GM20431 (cell line): ENCODE results near the gene KDM1A.
"Not testable (repeated sequence)": the region's sequence is repeated elsewhere in the genome, so short reads cannot be mapped to it uniquely, and the experiment has no call there.

Source experiments
- in situ Hi-C: fragments of 300-500 bp; cut with MseI, MboI; formaldehyde crosslinking; loops from one replicate; pipeline ENCODE4 v1.15.0; 2020; ENCODE audit warnings: low sequenced_read_pairs; ENCODE audit not compliant: unreplicated experiment

KDM1A gene

DNA sequence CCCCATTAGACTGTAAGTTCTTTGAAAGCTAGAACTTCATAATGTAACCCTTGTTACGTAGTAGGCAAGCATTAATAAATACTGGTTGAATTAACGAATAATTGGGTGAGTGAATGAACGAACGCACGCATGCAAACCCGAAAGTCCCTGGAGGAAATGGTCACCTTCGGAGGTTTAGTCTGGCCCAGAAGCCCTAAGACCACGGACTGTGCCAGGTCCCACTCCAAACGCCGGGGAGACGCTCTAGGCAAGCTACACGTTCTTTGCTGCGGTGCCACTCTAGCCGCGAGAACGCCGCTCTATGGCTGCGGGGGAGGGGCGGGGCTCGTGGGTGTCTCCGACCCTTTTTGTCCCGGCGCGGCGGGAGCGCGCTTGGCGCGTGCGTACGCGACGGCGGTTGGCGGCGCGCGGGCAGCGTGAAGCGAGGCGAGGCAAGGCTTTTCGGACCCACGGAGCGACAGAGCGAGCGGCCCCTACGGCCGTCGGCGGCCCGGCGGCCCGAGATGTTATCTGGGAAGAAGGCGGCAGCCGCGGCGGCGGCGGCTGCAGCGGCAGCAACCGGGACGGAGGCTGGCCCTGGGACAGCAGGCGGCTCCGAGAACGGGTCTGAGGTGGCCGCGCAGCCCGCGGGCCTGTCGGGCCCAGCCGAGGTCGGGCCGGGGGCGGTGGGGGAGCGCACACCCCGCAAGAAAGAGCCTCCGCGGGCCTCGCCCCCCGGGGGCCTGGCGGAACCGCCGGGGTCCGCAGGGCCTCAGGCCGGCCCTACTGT, at the start of gene KDM1A:
KDM1A (plus strand) TSS at position 375 of the 769 bp plus-strand sequence; CDS start at position 504, 129 bp downstream.
- in situ Hi-C loops = no loop called here

DNA sequence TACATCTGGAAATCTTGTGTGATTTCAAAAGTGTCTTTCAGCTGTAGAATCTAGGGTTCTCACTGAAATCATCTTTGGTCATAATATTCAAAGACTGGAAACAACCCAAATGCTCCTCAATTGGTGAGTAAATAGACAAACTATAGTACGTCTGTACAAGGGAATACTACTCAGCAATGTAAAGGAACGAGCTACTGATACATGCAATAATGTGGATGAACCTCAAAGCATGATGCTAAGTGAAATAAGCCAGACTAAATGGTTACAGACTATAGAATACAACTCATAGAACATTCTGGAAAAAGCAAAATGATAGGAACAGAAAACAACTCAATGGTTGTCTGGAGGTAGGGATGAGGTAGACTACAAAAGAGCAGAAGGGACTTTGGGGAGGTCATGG, 49.2 kb upstream of the KDM1A start:
- in situ Hi-C loops = loop anchor here (10.0 kb wide), 1 partner anchor 215 kb away; no protein-coding TSS in a partner anchor

DNA sequence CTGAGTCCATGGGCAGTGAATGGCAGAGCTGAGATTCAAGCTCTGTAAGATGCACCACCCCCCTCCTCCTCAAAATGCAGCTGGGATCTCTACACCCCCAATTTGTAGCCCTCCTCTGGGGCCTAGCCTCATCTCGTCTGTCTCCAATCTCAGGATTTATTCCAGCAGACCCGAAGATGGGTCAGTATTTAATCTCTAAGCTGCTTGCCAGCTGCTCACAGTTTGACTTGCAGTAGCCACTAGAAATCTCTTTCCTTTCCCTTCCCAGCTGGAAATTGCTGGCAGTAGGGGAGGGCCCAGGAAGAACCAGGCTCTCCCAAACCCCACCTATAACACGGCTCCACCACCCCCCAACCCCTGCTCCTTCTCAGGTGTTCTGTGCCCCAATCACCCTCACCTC, 48.1 kb upstream of the KDM1A start:
- in situ Hi-C loops = loop anchor here (10.0 kb wide), 1 partner anchor 214 kb away; no protein-coding TSS in a partner anchor

DNA sequence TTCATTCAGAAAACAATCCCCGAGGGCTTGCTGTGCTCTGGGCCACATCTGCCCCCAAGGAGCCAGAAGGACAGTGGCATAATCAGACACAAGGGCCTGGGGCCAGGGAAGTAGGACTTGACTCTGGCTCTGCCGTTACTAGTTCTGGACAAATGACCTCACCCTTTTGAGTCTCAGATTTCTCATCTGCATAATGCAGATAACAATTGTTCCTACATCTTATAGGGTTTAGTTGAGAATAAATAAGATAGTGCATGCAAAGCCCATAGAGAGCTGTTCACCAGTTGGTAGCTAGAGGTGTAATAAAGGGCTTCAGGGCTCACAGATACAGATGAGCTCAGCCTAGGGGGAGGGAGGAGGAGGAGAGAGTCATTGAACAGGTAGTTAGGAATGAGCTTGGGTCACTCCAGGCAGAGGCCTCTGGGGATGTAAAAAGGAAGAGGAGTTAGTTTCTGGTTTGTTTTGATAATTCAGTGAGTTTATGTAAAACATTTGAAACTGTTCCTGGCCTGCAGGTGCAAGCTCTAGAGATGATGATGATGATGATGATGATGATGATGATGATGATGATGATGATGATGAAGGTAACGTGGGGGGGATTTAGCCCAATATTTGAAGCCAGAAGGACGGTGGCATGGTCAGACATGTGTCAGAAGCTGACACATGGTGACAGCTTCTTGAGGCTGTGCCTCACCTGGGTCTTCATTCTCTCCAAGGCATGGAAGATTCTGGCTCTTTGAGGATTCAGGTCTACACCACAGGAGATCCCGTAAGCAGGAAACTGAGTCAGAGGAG, 47.5 kb upstream of the KDM1A start:
- in situ Hi-C loops = loop anchor here (10.0 kb wide), 1 partner anchor 213 kb away; no protein-coding TSS in a partner anchor

GRCh38 chr1:22972760-22973159, 46.5 kb upstream of the KDM1A start, which contains the start of gene LACTBL1:
Gene LACTBL1 (minus strand): TSS chr1:22972866. CDS start chr1:22972316, 550 bp downstream.
- in situ Hi-C loops = loop anchor here (10.0 kb wide), 1 partner anchor 212 kb away; no protein-coding TSS in a partner anchor

DNA sequence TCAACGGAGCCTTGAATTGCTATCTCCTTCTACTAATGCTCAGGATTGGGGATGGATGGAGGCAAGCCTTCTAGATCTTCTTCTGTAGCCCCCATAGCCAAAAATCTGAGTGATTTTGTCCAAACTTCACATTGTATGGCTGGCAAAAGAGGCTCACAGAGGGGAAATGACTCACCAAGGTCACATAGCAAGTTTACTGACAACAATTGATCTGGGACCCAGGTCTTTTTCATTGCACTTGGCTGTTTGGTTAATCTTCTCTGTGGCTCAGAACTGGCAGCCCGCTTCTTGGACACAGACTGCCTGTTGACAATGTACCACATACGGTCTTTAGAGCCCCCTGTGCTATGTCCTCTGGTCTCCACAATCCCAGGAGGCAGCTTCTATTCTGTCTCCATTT, 43.6 kb upstream of the KDM1A start:
- in situ Hi-C loops = loop anchor here (10.0 to 25.0 kb wide), 2 partner anchors 112 to 209 kb away; no protein-coding TSS in a partner anchor

DNA sequence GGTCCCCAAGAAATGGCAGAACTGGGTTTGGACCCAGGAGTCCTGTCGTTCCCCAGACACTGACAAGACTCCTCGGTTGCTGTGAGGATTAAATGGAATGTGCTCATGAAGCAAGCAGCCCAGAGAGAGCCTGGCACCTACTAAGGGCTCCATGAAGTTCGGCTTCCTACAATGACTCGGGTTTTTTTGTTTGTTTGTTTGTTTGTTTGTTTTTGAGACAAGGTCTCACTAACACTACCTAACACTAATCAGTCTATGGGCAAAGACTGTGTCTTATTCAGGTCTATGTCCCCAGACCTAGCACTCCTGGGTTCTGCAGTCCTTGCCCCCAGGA, 43.2 kb upstream of the KDM1A start:
- in situ Hi-C loops = loop anchor here (10.0 to 25.0 kb wide), 2 partner anchors 111 to 209 kb away; no protein-coding TSS in a partner anchor

GRCh38 chr1:22976461-22977243, 42.6 kb upstream of the KDM1A start:
- in situ Hi-C loops = loop anchor here (10.0 to 25.0 kb wide), 2 partner anchors 111 to 208 kb away; no protein-coding TSS in a partner anchor

DNA sequence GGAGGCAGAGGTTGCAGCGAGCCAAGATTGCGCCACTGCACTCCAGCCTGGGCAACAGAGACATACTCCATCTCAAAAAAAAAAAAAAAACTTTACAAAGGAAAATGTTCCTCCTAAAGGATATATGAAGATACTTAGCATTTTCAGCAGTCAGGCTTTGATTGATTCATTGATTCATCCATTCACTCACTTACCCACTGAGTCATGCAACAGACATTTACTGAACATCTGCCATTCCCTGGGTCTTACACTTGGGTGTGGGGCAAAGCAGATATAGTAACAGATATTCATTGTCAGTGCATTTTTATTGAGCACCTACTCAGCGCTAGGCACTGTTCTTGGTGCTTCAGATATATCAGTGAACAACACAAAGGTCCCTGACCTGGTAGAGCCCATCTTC, 41.0 kb upstream of the KDM1A start:
- in situ Hi-C loops = loop anchor here (10.0 to 25.0 kb wide), 2 partner anchors 109 to 207 kb away; no protein-coding TSS in a partner anchor

DNA sequence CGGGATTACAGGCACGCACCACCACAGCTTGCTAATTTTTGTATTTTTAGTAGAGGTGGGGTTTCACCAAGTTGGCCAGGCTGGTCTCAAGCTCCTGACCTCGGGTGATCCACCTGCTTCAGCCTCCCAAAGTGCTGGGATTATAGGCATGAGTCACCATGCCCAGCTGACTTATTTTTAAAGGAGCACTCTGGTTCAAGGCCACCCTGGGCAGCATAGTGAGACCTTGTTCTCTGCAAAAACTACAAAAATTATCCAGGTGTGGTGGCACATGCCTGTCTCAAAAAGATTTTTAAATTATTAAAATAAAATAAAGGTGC, 38.8 kb upstream of the KDM1A start:
- in situ Hi-C loops = loop anchor here (25.0 kb wide), 1 partner anchor 107 kb away; no protein-coding TSS in a partner anchor

DNA sequence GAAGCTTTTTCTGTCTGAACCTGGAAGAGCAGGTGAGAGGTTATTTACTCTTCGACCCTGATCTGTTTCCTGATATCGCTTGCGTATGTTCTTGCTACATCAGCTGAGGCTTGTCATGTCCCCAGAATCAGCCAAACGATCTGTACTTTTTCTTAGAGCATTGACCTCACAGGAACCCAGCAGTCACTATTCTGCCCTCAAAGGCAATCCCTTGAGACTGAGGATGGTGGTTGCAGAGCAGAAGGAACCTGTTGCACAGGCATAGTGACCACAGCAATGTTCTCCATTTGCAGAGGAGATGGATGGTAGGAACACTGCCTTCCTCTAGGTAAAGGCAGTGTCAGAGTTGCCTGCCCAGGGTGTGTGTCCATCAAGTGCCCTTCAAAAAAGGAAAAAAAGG, 35.3 kb upstream of the KDM1A start:
- in situ Hi-C loops = loop anchor here (25.0 kb wide), 1 partner anchor 103 kb away; no protein-coding TSS in a partner anchor

DNA sequence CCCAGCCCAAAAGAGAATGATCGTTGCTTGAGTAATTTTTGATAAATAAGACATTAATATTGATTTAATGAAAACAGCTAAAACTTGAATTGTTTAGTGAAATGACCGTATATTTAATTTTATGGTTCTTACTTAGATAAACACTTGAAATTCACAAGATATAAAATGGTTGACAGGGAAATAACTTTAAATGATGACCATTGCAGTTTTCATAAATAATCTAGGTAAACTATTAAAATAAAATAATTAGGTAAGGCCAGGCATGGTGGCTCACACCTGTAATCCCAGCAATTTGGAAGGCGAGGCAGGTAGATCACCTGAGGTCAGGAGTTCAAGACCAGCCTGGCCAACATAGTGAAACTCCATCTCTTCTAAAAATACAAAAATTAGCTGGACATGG, 26.9 kb upstream of the KDM1A start:
- in situ Hi-C loops = loop anchor here (25.0 kb wide), 1 partner anchor 95 kb away; no protein-coding TSS in a partner anchor

DNA sequence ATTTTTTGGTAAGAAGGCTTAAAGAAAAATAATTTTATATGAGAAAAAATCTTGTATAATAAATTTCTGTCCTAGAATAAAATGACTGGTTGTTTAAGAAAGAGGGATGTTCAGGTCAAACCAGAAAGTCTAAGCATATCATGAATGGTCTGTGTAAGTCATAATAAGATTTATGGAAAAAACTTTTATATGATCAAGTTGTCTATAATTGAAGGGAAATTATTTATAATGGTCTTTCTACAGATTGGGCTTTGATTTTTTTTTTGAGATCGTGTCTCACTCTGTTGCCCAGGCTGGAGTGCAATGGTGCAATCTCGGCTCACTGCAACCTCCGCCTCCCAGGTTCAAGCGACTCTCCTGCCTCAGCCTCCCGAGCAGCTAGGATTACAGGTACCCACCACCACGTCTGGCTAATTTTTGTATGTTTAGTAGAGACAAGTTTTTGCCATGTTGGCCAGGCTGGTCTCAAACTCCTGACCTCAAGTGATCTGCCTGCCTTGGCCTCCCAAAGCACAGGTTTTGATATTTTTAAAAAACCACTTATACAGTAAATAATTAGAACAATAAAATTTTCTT, 26.0 kb upstream of the KDM1A start:
- in situ Hi-C loops = loop anchor here (25.0 kb wide), 1 partner anchor 94 kb away; no protein-coding TSS in a partner anchor

- in situ Hi-C loops = loop anchor here (25.0 kb wide), 1 partner anchor 92 kb away; no protein-coding TSS in a partner anchor
Observed at GRCh38 chr1:22995774-22996173, 23.5 kb upstream of the KDM1A start.

DNA sequence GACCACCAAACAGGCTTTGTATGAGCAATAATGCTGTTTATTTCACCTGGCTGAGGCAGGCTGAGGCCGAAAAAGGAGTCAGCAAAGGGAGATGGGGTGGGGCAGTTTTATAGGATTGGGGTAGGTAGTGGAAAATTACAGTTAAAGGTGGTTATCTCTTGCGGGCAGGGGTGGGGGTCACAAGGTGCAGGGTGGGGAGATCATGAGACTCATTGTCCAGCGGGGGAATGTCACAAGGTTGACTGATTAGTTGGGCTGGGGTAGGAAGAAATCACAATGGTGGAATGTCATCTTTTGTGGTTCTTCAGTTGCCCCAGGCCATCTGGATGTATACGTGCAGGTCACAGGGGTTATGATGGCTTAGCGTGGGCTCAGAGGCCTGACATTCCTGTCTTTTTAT, 21.7 kb upstream of the KDM1A start:
- in situ Hi-C loops = loop anchor here (25.0 kb wide), 1 partner anchor 90 kb away; no protein-coding TSS in a partner anchor

GRCh38 chr1:23000133-23000532, 19.1 kb upstream of the KDM1A start:
- in situ Hi-C loops = not testable (repeated sequence)

DNA sequence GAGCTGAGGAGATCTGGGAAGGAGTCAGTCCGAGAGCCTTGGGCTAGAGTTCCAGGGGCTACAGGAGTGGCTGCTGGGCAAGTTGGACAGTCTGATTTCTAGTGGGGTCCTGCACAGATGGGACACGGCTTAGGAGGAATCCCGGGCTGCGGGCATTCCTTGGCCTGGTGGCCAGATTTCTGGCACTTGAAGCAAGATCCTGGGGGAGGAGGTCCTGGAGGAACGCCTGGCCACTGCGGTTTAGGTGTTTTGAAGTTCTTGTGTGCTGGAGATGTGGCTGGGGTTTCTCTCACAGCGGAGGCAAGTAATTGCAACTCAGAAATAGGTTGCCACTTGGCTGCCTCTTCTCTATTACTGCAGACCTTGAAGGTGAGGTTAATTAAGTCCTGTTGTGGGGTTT, 17.1 kb upstream of the KDM1A start:
- in situ Hi-C loops = not testable (repeated sequence)

GRCh38 chr1:23004112-23004511, 15.2 kb upstream of the KDM1A start:
- in situ Hi-C loops = no loop called here

DNA sequence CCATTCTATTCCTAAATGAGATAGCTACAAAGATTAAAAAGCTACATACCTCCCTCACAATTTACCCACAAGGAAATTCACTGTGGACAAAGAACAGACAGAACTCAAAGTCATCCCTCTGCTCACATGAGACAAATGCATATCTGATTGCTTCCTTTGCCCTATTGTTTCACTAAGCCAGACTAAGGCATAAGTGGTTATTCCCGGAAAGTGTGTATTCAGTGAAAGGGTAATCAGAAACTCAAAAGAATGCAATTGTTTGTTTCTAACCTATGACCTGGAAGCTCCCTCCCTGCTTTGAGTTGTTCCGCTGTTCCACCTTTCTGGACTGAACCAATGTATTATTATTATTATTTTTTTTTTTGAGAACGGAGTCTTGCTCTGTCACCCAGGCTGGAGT, 14.5 kb upstream of the KDM1A start:
- in situ Hi-C loops = not testable (repeated sequence)
